ENCODE measurements around the gene OPN4.

OPN4 gene

DNA sequence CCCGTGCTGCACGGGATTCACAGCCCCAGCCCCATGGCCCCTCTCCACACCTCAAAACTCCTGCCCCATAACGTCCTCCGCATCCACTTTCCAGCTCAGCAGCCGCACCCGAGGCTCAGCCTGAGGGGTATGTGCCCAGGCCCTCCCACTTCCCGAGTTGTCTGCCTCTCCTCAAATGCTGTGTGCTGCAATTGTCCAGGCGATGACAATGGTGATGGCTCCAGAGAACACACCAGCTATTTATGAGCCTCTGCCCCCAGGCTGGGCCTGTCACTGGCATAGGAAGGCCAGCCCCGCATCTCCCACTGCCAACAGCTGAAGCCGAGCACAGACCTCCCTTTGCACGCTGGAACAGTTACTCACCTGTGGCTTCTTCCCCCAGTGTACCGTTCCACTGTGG is 11.5 kb downstream of the OPN4 start:
- no peak overlapping the region for H3K4me3 ChIP-seq (ENCODE audit: low read depth, low read length)
- no peak for DNase-seq (ENCODE audit: low read depth)
- TF ChIP-seq, protein P1, sequence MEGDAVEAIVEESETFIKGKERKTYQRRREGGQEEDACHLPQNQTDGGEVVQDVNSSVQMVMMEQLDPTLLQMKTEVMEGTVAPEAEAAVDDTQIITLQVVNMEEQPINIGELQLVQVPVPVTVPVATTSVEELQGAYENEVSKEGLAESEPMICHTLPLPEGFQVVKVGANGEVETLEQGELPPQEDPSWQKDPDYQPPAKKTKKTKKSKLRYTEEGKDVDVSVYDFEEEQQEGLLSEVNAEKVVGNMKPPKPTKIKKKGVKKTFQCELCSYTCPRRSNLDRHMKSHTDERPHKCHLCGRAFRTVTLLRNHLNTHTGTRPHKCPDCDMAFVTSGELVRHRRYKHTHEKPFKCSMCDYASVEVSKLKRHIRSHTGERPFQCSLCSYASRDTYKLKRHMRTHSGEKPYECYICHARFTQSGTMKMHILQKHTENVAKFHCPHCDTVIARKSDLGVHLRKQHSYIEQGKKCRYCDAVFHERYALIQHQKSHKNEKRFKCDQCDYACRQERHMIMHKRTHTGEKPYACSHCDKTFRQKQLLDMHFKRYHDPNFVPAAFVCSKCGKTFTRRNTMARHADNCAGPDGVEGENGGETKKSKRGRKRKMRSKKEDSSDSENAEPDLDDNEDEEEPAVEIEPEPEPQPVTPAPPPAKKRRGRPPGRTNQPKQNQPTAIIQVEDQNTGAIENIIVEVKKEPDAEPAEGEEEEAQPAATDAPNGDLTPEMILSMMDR (conservative IDR thresholded peaks at IDR 0.05; ENCODE audit: low read depth, low read length) = no peak

- no peak overlapping the region for H3K4me3 ChIP-seq (ENCODE audit: low read depth, low read length)
- DNase-seq (ENCODE audit: low read depth) = no peak
- TF ChIP-seq, protein P1 (conservative IDR thresholded peaks at IDR 0.05; ENCODE audit: low read depth, low read length) = no peak
Measured at GRCh38 chr10:86666538-86666937, 12.2 kb downstream of the OPN4 start.

GRCh38 chr10:86667421-86668181 is 13.3 kb downstream of the OPN4 start:
- TF ChIP-seq, protein P1 (conservative IDR thresholded peaks at IDR 0.05; ENCODE audit: low read depth, low read length) = no peak
- no peak overlapping the region for H3K4me3 ChIP-seq (ENCODE audit: low read depth, low read length)

GRCh38 chr10:86668297-86669165 is 14.2 kb downstream of the OPN4 start, which contains the start of gene LDB3:
Gene LDB3 (plus strand): TSS chr10:86668511. CDS start chr10:86668692, 181 bp downstream.
- no peak for DNase-seq (ENCODE audit: low read depth)

More at GRCh38 chr10:86667421-86668181, 13.3 kb downstream of the OPN4 start:
- no peak for DNase-seq (ENCODE audit: low read depth)

DNA sequence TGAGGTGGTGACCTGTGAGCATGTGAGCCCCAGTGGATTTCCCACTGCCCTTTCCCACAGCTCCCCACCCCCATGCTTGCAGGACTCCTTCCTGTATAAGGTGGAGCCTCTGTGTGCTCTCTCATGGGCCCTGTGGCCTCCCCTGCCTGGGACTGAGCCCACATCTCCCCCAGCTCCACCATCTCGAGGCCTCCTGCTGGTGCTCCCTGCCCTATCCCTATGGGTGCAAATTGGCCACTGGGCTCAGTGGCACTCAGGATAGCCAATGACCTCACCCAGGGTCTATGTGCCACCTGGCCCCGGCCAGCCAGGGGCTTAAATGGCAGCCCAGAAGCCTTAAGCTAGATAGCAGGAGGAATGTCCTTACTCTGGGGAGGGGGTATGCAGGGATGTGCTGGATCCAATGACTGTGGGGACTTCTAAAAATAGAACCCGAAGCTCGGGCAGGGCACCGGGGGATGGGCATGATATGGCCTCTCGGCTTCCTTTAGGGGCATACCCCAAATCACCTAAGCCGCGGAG is 16.0 kb downstream of the OPN4 start:
- TF ChIP-seq, protein P1 (conservative IDR thresholded peaks at IDR 0.05; ENCODE audit: low read depth, low read length) = no peak
- DNase-seq (ENCODE audit: low read depth) = no peak
- H3K4me3 ChIP-seq (ENCODE audit: low read depth, low read length) = no peak overlapping the region

More at GRCh38 chr10:86668297-86669165, 14.2 kb downstream of the OPN4 start, which contains the start of gene LDB3:
- H3K4me3 ChIP-seq (ENCODE audit: low read depth, low read length) = no peak within 1 kb of the TSS
- TF ChIP-seq, protein P1 (conservative IDR thresholded peaks at IDR 0.05; ENCODE audit: low read depth, low read length) = no peak

DNA sequence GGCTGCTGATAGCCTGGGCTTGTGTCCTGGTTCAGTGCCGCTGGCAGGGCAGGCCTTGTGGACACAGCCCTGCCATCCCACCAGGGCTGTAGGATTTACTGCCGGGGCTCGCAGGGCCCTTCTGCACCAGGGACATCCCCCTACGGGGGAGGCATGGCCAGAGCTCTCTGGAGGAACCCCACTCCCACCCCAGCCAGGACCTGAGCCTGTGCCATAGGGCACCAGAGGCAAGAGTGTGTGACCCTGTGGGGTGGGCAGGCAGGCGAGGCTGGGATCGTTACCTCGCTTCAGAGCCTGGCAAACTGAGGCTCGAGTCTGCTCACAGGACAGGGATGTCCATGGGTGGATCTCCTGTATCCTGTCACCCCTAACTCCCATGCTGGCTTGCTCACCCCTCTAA is 16.5 kb downstream of the OPN4 start:
- no peak overlapping the region for H3K4me3 ChIP-seq (ENCODE audit: low read depth, low read length)
- TF ChIP-seq, protein P1 (conservative IDR thresholded peaks at IDR 0.05; ENCODE audit: low read depth, low read length) = no peak
- no peak for DNase-seq (ENCODE audit: low read depth)
